Endothelial cell of hepatic sinusoid (primary cell): ENCODE measurements around the gene NRL.

Experiments
- in situ Hi-C: cut with HindIII; loops from 2 replicates; pipeline ENCODE4 v1.10.0; 2017; ENCODE audit warnings: low sequenced_read_pairs

The NRL gene

DNA sequence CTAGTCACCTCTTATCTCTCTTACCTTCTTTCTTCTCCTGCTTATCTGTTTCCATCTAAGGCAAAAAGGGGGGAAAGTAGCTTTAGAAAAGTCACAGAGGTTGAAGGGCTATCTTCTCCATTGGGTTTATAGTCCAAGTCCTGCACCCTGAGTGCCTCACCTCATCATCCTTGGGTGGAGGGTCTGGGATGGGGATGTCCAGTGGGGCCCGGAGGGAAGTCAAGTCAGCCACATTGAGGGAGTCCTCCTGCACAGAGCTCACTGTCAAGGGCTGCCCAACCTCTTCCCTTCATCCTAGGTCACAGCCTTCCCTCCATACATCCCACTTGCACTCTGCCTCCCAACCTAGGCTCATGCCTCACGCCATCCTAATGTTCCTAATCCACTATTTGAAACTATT is 30.5 kb upstream of the NRL start:
- in situ Hi-C loops = no loop called here

DNA sequence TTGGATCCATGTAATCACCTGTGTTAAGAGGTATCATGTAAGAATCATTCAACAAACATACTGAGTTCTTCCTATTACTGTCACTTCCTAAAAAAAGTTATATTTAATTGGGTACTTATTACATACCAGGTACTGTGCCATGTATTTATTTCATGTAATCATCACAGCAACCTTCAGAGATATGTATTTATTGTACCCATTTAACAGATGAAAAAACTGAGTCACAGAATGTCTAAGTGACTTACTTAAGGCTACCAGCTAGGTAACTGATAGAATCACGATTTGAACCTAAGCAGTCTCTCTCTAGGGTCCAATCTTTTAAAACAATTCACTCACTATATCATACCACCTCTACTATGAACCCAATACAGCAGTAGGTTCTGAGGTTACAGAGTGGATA is 29.7 kb upstream of the NRL start:
- in situ Hi-C loops = no loop called here

DNA sequence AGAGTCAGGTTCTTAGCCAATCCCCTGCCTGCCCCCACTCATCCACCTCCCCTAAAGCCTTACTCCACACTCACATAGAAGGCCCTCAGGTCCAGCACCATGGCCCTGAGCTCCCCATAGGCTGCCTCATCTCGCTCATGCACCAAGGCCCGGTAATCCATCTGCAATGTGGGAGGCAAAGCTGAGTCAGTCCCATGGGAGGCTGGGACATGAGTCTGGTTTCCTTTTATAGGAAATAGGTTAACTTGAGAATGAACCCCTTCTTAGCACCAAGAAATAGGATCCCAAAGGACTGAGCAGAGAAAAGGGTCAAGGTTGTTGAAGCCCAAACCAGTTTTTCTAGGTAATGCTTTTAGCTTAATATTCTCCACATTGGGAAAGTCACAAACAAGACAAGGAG is 28.8 kb upstream of the NRL start:
- in situ Hi-C loops = no loop called here

DNA sequence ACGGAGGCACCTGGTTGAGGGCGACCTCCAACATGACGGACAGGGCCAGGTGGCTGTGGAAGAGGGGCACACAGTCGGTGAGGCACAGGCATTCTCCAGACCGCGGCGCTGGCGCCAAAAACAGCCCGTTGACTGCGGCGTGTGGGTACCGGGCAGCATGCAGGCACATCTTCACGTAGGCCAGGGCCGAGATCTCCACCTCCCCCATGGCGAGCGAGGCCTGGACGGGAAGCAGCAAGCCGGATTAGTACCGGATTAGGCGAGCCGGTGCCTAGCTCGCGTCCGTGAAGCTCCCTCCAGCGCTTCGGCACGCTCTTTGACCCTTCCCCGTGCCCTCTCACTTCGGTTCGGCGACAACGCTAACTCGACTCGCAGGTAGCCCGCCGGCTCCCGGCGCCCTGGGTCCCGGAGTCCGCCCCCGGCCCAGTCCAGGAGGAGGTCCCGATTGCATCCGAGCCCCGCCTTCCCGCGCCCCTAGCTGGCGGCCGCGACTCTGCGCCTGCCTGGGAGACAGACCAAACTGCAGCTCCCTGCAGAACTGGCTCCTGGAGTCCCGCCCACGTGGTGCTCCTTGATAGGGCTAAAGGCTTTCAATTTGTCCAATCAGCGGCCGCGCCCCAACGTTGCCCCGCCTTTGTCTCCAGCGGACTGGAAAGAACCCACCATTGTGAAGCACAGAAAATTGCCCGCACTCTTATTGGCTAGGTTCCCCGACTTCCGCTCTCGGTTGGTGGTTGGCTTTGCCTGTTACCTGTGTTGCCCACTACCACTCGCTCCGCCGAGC is 26.5 kb upstream of the NRL start, which contains the start of gene EMC9:
Gene EMC9, minus strand, starts transcription at position 495 of the 784 bp plus-strand sequence. Its CDS starts 287 bp downstream, at position 208.
- in situ Hi-C loops = no loop called here

DNA sequence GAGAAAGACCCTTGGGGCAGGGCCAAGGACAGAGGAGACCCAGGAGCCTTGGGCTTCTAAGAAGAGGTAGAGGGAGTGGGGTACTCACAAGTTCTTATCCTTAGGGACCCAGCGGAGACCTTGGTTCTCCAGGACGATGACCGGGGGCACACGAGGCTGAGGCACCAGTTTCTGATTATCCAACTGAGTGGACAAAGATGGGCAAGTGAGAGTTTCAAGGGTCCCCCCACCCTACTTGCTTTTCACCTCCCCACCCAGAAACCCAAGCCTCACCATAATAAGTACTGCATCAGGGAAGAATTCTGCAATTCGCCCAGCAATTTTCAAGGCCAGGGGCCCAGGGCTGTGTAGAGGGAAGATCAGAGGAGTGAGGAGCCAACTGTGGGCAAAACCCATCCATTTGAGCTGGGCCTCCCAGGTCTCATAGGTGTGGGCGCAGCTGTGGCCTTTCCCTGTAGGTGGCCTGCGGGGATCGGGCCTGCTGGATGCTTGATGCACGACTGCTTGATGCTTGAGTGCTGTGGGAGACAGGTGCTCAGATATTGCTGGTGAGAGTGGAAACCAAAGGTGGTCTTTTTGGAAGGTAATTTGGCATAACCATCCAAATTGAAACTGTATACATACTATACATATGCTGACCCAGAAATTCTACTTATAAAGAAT is 24.7 kb upstream of the NRL start:
- in situ Hi-C loops = no loop called here

DNA sequence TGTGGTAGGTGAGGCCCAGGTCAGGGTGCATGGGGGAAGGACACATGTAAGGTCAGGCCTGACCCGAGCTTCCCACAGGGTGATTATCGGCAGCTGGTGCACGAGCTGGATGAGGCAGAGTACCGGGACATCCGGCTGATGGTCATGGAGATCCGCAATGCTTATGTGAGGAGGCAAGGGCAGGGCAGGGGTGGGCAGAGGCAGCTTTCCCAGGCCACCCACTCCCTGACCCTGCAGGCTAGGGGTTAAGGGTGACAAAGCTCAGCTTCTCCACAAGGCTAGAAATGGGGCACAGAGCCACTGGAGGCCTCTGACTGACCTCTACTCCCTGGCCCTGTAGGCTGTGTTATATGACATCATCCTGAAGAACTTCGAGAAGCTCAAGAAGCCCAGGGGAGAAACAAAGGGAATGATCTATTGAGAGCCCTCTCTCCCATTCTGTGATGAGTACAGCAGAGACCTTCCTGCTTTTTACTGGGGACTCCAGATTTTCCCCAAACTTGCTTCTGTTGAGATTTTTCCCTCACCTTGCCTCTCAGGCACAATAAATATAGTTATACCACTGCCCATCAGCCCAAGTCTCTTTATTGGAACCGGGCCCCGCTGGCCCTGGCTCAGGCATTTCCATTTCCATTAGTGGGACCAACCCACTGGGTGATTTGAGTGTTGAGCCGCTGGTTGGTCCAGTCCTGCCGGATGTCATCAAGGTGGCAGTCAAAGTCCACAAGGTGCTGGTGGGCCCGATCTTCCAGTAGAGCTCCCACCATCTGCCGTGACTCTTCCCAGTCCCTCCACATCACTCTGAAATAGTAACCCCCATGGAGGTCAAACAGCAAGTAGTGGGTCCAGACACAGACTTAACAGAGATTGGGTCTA is 23.9 kb upstream of the NRL start:
- in situ Hi-C loops = no loop called here

DNA sequence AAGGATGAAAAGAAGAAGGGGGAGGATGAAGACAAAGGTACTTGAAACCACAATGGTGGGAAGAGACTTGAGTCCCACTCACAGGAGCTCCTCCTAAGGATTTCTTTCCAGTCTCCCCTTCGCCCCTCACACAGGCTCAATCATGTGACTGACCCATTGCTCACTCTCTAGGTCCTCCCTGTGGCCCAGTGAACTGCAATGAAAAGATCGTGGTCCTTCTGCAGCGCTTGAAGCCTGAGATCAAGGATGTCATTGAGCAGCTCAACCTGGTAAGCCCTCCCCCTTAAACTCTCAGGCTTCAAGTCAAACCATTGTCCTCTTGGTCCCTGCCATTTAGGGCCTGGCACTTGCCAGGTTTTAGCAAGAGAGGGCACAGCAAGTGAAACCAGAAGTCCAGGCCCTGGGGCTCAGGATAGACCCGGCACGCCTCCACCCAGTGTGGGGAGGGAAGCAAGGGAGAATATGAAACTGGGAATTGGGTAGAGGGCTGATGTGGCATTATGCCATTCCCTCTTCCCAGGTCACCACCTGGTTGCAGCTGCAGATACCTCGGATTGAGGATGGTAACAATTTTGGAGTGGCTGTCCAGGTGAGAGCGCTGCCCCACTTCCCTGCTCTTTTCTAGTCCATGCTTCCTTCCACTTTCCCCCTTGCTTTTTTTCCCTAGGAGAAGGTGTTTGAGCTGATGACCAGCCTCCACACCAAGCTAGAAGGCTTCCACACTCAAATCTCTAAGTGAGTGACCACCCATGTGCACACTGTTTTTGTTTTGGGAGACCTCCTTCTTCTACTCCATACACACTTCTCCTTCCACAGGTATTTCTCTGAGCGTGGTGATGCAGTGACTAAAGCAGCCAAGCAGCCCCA is 23.0 kb upstream of the NRL start:
- in situ Hi-C loops = no loop called here

DNA sequence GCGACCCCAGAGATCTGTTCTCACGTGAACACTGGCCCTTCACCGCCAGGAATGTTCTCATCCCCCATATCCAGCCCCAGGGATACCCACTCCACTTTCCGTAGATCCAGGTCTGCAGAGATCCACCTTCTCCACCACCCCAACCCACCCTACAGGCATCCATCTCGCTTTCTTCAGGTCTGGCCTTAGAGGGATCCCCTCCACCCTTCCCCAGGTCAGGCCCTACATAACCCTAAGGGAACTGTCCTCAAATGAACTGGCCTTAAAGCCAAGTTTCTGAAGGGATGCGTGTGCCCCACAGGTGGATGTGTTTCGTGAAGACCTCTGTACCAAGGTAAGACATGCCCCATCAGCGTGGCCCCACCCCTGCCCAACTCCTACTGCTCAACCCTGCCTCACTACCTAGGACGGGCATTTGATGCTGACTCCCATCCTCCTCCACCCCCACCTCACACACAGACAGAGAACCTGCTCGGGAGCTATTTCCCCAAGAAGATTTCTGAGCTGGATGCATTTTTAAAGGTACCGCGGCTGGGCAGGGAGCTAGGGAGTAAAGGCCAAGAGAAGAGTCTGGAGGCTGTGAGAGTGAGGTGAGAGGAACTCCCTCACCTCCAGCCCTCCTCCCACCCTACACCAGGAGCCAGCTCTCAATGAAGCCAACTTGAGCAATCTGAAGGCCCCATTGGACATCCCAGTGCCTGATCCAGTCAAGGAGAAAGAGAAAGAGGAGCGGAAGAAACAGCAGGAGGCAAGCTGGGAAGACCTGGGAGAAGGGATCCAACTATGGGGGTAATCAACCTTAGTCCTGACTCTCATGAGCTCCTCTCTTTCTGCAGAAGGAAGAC is 22.2 kb upstream of the NRL start:
- in situ Hi-C loops = no loop called here

DNA sequence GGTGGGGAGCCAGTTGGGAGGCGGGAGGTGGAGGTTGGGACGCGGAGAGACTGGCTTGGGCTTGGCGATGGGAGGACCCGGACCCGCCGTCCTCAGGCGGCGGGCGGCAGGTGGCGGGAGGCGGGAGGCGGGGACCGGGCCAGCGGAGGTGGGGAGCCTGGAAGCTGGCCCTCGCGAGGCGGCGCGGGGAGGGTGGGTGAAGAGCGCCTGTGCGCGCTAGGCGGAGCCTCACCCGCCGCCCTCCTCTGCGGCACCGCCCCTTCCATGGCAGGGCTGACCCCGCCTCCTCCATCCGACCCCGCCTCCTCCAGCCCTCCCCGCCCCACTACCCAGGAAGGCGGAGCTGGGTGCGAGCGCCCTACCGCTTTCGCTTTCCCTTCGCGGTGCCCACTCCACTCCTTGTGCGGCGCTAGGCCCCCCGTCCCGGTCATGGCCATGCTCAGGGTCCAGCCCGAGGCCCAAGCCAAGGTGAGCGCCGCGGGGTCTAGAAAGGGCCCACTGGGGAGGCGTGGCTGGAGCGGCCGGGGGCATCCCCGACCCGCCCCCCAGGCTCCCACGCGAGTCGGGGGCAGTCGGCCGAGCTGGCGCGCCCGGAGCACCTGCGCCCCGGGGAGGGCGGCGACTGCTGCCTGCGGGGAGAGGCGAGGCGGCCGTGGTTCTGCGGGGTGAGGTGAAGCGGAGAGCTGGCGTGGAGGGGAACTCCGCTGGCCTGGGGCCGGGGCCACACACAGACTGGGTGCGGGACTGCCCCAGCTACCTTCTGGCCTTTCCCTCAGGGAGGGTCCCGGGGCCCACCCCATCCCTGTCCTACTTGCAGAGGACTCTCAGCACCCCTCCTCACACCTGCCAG is 21.3 kb upstream of the NRL start, which contains the start of gene PSME1:
Gene PSME1, plus strand, starts transcription at position 361 of the 850 bp plus-strand sequence. Its CDS starts 69 bp downstream, at position 430.
- in situ Hi-C loops = no loop called here

DNA sequence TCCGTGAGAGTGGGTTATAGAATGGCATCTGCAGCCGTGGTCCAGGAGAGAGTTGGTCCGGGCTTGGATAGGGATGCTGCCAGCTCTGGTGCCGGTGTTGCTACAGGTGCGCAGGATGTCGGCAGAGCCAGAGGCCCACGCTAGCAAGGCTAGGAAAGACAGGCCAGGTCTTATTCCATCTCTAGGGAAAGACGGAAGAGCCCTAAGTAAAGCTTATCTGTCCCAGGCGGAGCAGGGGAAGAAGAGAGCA is 20.8 kb upstream of the NRL start:
- in situ Hi-C loops = no loop called here

DNA sequence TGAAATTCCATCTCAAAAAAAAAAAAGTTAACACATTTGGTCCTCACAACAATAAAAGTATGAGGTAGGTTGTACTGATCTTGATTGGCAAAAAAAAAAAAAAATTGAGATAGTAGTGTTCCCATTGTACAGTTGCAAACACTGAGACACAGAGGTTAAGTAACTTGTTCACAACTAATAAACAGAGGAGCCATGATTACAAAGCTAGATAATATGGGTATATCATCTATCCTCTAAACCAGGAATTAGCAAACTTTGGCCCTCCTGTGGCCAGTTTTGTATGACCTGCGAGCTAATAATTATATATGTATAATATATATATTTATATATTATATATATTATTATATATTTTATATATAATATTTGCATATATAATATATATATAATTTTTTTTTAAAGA is 19.0 kb upstream of the NRL start:
- in situ Hi-C loops = no loop called here

DNA sequence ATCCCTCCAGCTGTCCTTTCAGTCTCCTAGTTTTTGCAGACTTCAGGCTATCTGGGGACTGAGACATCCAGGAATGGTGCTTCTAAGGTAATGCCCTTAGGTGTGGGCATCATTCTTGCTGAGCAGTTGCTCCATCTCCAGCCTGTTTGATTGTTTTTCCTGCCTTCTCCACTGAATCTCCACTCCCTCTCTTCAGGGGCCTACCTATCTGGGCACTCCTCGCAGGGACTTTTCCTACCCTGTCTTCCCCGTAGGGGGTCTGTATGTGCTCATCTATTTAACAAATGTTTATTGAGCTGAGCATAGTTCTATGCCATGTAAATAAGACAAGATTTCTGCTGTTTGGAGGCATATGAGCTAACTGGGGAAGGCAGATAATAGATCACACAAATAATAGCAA is 18.2 kb upstream of the NRL start:
- in situ Hi-C loops = no loop called here

DNA sequence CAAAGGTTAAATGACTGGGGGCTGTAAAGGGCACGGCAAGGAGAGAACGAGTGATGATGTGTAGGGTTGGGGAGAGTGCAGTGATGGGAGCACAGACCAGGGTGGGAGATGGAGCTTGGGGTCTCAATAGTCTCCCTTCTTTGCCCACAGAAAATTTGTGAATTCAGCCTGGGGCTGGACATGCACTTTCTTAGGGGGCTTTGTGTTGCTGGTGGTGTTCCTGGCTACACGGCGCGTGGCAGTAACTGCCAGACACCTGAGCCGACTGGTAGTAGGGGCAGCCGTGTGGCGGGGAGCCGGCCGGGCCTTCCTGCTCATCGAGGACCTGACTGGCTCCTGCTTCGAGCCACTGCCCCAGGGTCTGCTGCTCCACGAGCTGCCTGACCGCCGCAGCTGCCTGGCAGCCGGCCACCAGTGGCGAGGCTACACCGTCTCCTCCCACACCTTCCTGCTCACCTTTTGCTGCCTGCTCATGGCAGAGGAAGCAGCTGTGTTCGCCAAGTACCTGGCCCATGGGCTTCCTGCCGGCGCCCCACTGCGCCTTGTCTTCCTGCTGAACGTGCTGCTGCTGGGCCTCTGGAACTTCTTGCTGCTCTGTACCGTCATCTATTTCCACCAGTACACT is 17.4 kb upstream of the NRL start:
- in situ Hi-C loops = no loop called here

DNA sequence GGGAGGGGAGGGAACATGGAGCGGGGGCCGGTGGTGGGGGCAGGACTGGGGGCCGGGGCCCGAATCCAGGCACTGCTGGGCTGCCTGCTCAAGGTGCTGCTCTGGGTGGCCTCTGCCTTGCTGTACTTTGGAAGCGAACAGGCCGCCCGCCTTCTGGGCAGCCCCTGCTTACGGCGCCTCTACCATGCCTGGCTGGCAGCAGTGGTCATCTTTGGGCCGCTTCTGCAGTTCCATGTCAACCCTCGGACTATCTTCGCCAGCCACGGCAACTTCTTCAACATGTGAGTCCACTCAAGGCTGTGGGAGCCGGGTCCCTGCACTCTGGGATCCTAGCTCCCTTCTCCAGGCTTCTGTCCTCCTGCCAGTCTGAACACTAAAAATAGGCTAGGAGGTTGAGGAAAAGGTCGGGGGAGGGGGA is 16.8 kb upstream of the NRL start:
- in situ Hi-C loops = no loop called here

DNA sequence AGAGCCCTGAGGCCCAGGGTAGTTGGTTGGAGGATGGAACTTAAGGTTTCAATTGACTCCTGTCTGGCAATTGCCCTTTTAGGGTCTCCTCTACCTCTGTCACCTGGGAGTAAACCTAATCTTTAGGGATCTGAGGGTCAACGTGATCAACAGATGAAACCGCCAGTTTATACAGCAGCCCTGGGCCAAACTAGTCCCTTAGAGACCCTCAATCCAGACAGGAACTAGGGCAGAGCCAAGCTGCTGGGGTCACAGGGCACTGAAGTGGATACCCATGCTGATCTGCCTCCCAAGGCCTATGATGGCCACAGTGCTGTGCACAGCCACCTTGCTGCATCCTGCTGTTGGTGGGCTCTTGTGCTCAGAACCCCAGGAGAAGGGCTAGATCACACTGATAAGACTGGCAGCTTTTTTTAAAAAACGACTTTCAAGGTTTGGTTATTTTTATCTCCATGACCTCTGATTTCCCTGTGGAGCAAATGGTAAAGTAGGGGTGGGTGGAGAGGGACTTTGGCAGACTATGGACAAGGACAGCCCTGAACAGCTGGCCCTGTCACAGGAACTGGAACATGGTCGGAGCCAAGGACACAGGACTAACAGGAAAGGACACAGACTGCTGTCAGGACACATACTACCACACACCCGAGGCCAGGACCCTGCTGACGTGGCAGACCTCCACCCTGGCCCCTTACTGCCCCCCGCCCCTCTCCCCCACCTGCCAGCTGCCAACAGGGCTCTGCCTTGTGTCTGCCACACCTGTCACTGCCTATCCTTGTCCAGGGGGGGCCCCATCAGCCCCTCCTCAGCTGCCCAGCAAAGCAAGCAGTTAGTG is 16.2 kb upstream of the NRL start:
- in situ Hi-C loops = no loop called here

DNA sequence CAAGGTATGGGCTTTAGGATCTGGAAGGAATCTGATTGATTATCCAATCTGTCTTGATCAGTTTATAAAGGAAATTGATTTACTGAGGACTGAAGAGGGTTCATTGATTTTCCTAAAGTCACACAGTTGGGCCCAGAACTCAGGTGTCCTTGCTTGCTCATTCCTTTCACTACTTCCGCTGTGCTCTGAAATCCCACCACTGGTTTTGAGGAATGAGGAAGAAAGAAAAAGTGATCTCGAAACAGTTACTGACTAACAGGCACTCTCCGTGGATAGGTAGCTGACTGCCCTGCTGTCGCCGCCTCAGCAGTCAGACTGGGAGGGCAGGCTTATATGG is 15.6 kb upstream of the NRL start, which contains the start of gene FITM1:
Gene FITM1, plus strand, starts transcription at position 280 of the 337 bp plus-strand sequence. CDS start 905 bp downstream, outside the sequence.
- in situ Hi-C loops = no loop called here

DNA sequence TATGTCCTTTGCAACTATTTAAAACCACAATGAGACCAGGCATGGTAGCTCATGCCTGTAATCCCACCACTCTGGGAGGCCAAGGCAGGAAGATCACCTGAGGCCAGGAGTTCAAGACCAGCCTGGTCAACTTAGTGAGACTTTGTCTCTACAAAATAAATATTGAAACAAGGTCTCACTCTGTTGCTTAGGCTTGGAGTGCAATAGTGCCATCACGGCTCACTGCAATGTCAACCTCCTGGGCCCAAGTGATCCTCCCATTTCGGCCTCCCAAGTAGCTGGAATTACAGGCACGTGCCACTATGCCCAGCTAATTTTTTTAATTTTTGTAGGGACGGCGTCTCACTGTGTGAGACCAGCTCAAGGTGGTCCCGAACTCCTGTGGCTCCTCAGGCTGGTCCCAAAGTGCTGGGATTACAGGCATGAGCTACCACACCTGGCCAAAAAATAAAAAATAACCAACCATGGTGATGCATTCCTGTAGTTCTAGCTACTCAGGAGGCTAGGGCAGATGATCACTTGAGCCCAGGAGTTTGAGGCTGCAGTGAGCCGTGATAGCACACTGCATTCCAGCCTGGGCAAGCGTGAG is 14.8 kb upstream of the NRL start:
- in situ Hi-C loops = no loop called here
